ENCODE measurements around the gene ZNF335.
"Not testable (repeated sequence)": the region's sequence is repeated elsewhere in the genome, so short reads cannot be mapped to it uniquely, and the experiment has no call there.

The ZNF335 gene

GRCh38 chr20:46002008-46002407, 30.0 kb upstream of the ZNF335 start:
- DNase-seq, result no peak

- DNase-seq, result no peak
Observed at GRCh38 chr20:46001498-46001897, 29.5 kb upstream of the ZNF335 start.

GRCh38 chr20:46000262-46000996, 28.4 kb upstream of the ZNF335 start:
- no peak for DNase-seq

GRCh38 chr20:45999557-46000261, 27.7 kb upstream of the ZNF335 start:
- DNase-seq, result no peak

GRCh38 chr20:45998761-45999160, 26.8 kb upstream of the ZNF335 start:
- peak; percentile 54 for DNase-seq

- DNase-seq, result peak; percentile 66
Observed at GRCh38 chr20:45998337-45998736, 26.3 kb upstream of the ZNF335 start.

GRCh38 chr20:45997187-45997586, 25.2 kb upstream of the ZNF335 start:
- no peak for DNase-seq

- DNase-seq, result not testable (repeated sequence)
Observed at GRCh38 chr20:45995495-45996097, 23.6 kb upstream of the ZNF335 start.

GRCh38 chr20:45994761-45995493, 22.9 kb upstream of the ZNF335 start:
- no peak for DNase-seq

- DNase-seq, result peak; percentile 56
Observed at GRCh38 chr20:45993197-45993951, 21.4 kb upstream of the ZNF335 start.

GRCh38 chr20:45991616-45992015, 19.6 kb upstream of the ZNF335 start:
- DNase-seq, result no peak

- not testable (repeated sequence) for DNase-seq
Observed at GRCh38 chr20:45988830-45989229, 16.8 kb upstream of the ZNF335 start.

GRCh38 chr20:45987108-45987780, 15.2 kb upstream of the ZNF335 start:
- DNase-seq, result peak; percentile 74

GRCh38 chr20:45985573-45985972, 13.6 kb upstream of the ZNF335 start:
- no peak for DNase-seq

GRCh38 chr20:45983279-45983743, 11.3 kb upstream of the ZNF335 start:
- DNase-seq, result no peak

- no peak for DNase-seq
Observed at GRCh38 chr20:45981261-45981660, 9.3 kb upstream of the ZNF335 start.

GRCh38 chr20:45976086-45976485, 4.1 kb upstream of the ZNF335 start:
- DNase-seq, result no peak

- DNase-seq, result no peak
Observed at GRCh38 chr20:45975686-45976085, 3.7 kb upstream of the ZNF335 start.

GRCh38 chr20:45974896-45975565, 3.0 kb upstream of the ZNF335 start:
- no peak for DNase-seq

- no peak for DNase-seq
Observed at GRCh38 chr20:45972500-45973183, 639 bp upstream of the ZNF335 start.

- no peak for DNase-seq
Observed at GRCh38 chr20:45971425-45971674, 653 bp downstream of the ZNF335 start.

Measured in CD4-positive, alpha-beta T cell treated with Interleukin-15 for 1 hour (primary cell).